Measurements from ENCODE around the gene OR10H2. TPM values are rescaled to one million over a fixed set of nuclear protein-coding genes. Genes with fewer than 3 reads are reported as not detected.
"Not testable (repeated sequence)": the region's sequence is repeated elsewhere in the genome, so short reads cannot be mapped to it uniquely, and the experiment has no call there.

OR10H2 gene
- not detected for total RNA-seq (ENCODE audit: unreplicated experiment)
- long read RNA-seq: 0 reads

GRCh38 chr19:15727724-15728123 lies at the start of gene OR10H2:
OR10H2 (plus strand) TSS chr19:15728024; CDS start chr19:15728044, 20 bp downstream.
- no peaks in the 10 kb centered on the region for H3K4me1 Mint-ChIP-seq (ENCODE audit: low read depth, unreplicated experiment)
- H3K4me3 Mint-ChIP-seq (ENCODE audit: unreplicated experiment): no peak within 1 kb of the TSS
- no peak for DNase-seq
- peaks cover 6% of the 10 kb centered on the region for H3K9me3 Mint-ChIP-seq (ENCODE audit: unreplicated experiment)
- no peak for TF ChIP-seq CTCF (IDR thresholded peaks at IDR 0.05; ENCODE audit: partially characterized antibody, unreplicated experiment)
- H3K27ac Mint-ChIP-seq (ENCODE audit: unreplicated experiment): no peak within 1 kb of the TSS
- H3K27me3 Mint-ChIP-seq (ENCODE audit: unreplicated experiment): peaks cover 5% of the 10 kb centered on the region
- H3K36me3 Mint-ChIP-seq (ENCODE audit: unreplicated experiment): no peaks in the 10 kb centered on the region

- no peak overlapping the region for H3K4me3 Mint-ChIP-seq (ENCODE audit: unreplicated experiment)
- H3K27me3 Mint-ChIP-seq (ENCODE audit: unreplicated experiment): peaks cover 11% of the 10 kb centered on the region
- H3K36me3 Mint-ChIP-seq (ENCODE audit: unreplicated experiment): peaks cover 20% of the 10 kb centered on the region
- H3K9me3 Mint-ChIP-seq (ENCODE audit: unreplicated experiment): peaks cover 13% of the 10 kb centered on the region
- no peak for TF ChIP-seq CTCF (IDR thresholded peaks at IDR 0.05; ENCODE audit: partially characterized antibody, unreplicated experiment)
- H3K27ac Mint-ChIP-seq (ENCODE audit: unreplicated experiment): no peak overlapping the region
- no peak for DNase-seq
- H3K4me1 Mint-ChIP-seq (ENCODE audit: low read depth, unreplicated experiment): no peaks in the 10 kb centered on the region
Measured at GRCh38 chr19:15679089-15679488, 48.7 kb upstream of the OR10H2 start.

- Mint-ChIP-seq H3K9me3 (ENCODE audit: unreplicated experiment) (peaks cover 12% of the 10 kb centered on the region), H3K36me3 (ENCODE audit: unreplicated experiment) (peaks cover 19% of the 10 kb centered on the region)
- not testable (repeated sequence) for H3K4me1 Mint-ChIP-seq (ENCODE audit: low read depth, unreplicated experiment); H3K27ac Mint-ChIP-seq (ENCODE audit: unreplicated experiment); DNase-seq; H3K27me3 Mint-ChIP-seq (ENCODE audit: unreplicated experiment); H3K4me3 Mint-ChIP-seq (ENCODE audit: unreplicated experiment)
Measured at GRCh38 chr19:15679865-15680264, 48.0 kb upstream of the OR10H2 start.

- Mint-ChIP-seq H3K27me3 (ENCODE audit: unreplicated experiment) (peaks cover 4% of the 10 kb centered on the region), H3K4me1 (ENCODE audit: low read depth, unreplicated experiment) (no peaks in the 10 kb centered on the region), H3K36me3 (ENCODE audit: unreplicated experiment) (peaks cover 19% of the 10 kb centered on the region), H3K9me3 (ENCODE audit: unreplicated experiment) (peaks cover 12% of the 10 kb centered on the region), H3K4me3 (ENCODE audit: unreplicated experiment) (no peak overlapping the region), H3K27ac (ENCODE audit: unreplicated experiment) (no peak overlapping the region)
- no peak for TF ChIP-seq CTCF (IDR thresholded peaks at IDR 0.05; ENCODE audit: partially characterized antibody, unreplicated experiment)
- DNase-seq: no peak
Measured at GRCh38 chr19:15680478-15681322, 47.1 kb upstream of the OR10H2 start.

GRCh38 chr19:15683411-15683810 lies 44.4 kb upstream of the OR10H2 start:
- Mint-ChIP-seq H3K4me1 (ENCODE audit: low read depth, unreplicated experiment) (no peaks in the 10 kb centered on the region), H3K27ac (ENCODE audit: unreplicated experiment) (no peak overlapping the region), H3K4me3 (ENCODE audit: unreplicated experiment) (no peak overlapping the region), H3K27me3 (ENCODE audit: unreplicated experiment) (peaks cover 4% of the 10 kb centered on the region), H3K9me3 (ENCODE audit: unreplicated experiment) (peaks cover 21% of the 10 kb centered on the region), H3K36me3 (ENCODE audit: unreplicated experiment) (peaks cover 14% of the 10 kb centered on the region)
- no peak for DNase-seq
- TF ChIP-seq CTCF (IDR thresholded peaks at IDR 0.05; ENCODE audit: partially characterized antibody, unreplicated experiment): no peak
